Prostate gland (tissue), 2 donors: ENCODE data around the gene ZBTB7C.

Experiments used
- POLR2A ChIP-seq: fragments of 450-650 bp; IDR thresholded peaks from one replicate; pipeline ENCODE4 v1.6.1; 2016; ENCODE audit warnings: antibody characterized with exemption, mild to moderate bottlenecking
- TF ChIP-seq, protein P1 (sequence below), 4 experiments: fragments of 200-600 bp in 2 of 4; fragments of 450-650 bp in 2 of 4; sonication (generic) in 2 of 4; IDR thresholded peaks; 1 replicate in 3 of 4; 2 replicates in 1 of 4; pipeline ENCODE4 v1.5.1; 2016 to 2019; ENCODE audit warnings: antibody characterized with exemption in 4 of 4, mild to moderate bottlenecking in 2 of 4, moderate library complexity in 2 of 4

DNA sequence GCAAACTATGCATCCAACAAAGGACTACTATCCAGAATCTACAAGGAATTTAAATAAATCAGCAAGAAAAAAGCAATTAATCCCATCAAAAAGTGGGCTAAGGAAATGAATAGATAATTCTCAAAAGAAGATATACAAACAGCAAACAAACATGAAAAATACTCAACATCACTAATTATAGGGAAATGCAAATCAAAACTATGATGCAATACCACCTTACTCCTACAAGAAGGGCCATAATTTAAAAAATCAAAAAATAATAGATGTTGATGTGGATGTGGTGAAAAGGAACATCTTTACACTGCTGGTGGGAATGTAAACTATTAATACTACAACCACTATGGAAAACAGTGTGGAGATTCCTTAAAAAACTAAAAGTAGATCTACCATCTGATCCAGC lies 164.7 kb downstream of the ZBTB7C start:
- TF ChIP-seq, protein P1, sequence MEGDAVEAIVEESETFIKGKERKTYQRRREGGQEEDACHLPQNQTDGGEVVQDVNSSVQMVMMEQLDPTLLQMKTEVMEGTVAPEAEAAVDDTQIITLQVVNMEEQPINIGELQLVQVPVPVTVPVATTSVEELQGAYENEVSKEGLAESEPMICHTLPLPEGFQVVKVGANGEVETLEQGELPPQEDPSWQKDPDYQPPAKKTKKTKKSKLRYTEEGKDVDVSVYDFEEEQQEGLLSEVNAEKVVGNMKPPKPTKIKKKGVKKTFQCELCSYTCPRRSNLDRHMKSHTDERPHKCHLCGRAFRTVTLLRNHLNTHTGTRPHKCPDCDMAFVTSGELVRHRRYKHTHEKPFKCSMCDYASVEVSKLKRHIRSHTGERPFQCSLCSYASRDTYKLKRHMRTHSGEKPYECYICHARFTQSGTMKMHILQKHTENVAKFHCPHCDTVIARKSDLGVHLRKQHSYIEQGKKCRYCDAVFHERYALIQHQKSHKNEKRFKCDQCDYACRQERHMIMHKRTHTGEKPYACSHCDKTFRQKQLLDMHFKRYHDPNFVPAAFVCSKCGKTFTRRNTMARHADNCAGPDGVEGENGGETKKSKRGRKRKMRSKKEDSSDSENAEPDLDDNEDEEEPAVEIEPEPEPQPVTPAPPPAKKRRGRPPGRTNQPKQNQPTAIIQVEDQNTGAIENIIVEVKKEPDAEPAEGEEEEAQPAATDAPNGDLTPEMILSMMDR (IDR thresholded peaks at IDR 0.05): no peak
- no peak for TF ChIP-seq POLR2A
